ENCODE measurements around the gene DPEP2.

DNA sequence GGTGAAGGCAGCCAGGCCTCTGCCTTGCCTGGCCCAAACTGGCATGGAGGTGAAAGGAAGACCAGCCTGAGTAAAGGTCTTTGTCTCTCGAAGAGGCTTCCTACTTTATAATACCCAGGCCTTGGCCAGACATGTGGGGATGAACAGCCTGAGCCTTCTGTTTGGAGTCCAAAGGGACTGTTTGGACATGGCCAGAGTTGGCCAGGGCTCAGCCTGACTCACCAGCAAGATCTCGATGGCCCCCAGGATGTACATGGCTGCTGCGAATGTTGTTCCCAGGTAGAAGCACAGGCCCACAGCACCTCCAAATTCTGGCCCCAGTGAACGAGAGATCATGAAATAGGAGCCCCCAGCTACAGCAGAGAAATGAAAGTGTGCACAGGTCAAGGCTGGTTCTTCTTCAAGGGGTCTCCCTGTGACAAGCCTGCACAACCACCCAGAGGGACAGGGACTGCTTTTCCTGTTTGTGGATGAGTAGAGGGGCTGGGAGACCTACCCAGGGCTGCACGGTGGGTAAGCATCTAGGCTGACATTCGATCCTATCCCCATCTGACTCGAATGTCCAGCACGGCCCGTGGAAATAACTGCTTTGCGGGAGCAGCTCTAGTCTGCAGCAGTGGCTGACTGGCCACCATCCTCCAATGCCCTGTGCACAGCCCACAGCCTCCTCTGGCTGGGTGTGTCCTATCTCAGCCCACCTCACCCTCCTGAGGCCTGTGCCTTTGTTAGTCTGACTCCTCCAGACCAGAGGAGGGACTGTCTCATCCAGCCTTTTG, 44.7 kb downstream of the DPEP2 start:
- TF ChIP-seq, protein P1, sequence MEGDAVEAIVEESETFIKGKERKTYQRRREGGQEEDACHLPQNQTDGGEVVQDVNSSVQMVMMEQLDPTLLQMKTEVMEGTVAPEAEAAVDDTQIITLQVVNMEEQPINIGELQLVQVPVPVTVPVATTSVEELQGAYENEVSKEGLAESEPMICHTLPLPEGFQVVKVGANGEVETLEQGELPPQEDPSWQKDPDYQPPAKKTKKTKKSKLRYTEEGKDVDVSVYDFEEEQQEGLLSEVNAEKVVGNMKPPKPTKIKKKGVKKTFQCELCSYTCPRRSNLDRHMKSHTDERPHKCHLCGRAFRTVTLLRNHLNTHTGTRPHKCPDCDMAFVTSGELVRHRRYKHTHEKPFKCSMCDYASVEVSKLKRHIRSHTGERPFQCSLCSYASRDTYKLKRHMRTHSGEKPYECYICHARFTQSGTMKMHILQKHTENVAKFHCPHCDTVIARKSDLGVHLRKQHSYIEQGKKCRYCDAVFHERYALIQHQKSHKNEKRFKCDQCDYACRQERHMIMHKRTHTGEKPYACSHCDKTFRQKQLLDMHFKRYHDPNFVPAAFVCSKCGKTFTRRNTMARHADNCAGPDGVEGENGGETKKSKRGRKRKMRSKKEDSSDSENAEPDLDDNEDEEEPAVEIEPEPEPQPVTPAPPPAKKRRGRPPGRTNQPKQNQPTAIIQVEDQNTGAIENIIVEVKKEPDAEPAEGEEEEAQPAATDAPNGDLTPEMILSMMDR (conservative IDR thresholded peaks at IDR 0.05; ENCODE audit: low read length), result no peak
- no peak for TF ChIP-seq EZH2phosphoT487 (IDR thresholded peaks at IDR 0.05; ENCODE audit: borderline replicate concordance)

Measured in Loucy (cell line).